GM12878 (cell line): ENCODE results near the gene LRRN4CL. TPM values are rescaled to one million over a fixed set of nuclear protein-coding genes. Genes with fewer than 3 reads are reported as not detected.
A peak's percentile ranks its signal among the peaks of the same experiment; 100 is the strongest.

Source experiments
- ATAC-seq: fragments of 200-7000 bp; cut with Tn5 transposase; 3 replicates; pipeline ENCODE4 v1.9.1; 2020; ENCODE audit warnings: mild to moderate bottlenecking, moderate library complexity
- BruUV-seq: library from RNA; stranded (reverse); fragments of 400-500 nt; replicated peaks from 2 replicates; lab custom pipeline; 2021; lab: Mats Ljungman, UMichigan
- CTCF ChIA-PET: fragments of 300-600 bp; sonication (Branson Sonifier 250); formaldehyde crosslinking; extraction: SDS; loops from one replicate; lab custom pipeline; 2021; ENCODE audit warnings: inconsistent platforms; lab: Yijun Ruan, JAX
- POLR2A ChIA-PET: fragments of 350-600 bp; formaldehyde crosslinking; extraction: SDS; loops from one replicate; lab custom pipeline; 2021; ENCODE audit warnings: inconsistent platforms; lab: Charles Lee
- RAD21 ChIA-PET: fragments of 300-600 bp; sonication (Branson Sonifier 250); formaldehyde crosslinking; loops from one replicate; lab custom pipeline; 2023; ENCODE audit warnings: antibody characterized with exemption; ENCODE audit not compliant: unreplicated experiment; lab: Charles Lee
- SMC1A ChIA-PET: fragments of 300-600 bp; sonication (Branson Sonifier 250); formaldehyde crosslinking; loops from one replicate; lab custom pipeline; 2023; ENCODE audit not compliant: unreplicated experiment, uncharacterized antibody; lab: Charles Lee
- DNase-seq: peaks from one replicate; pipeline ENCODE4 v3.0.0-alpha.2; 2011; ENCODE audit warnings: low read depth, low spot score
- FAIRE-seq: peaks from 3 replicates; lab custom pipeline; 2011; peaks lifted over from hg19 to GRCh38; lab: Jason Lieb, UNC
- H2AFZ ChIP-seq: 2 replicates; pipeline ENCODE4 v1.6.0; 2011; ENCODE audit warnings: low read depth, low read length, control low read depth; ENCODE audit not compliant: control insufficient read depth
- H3K27ac ChIP-seq: 2 replicates; pipeline ENCODE4 v1.5.1; 2011; ENCODE audit warnings: control low read depth; ENCODE audit not compliant: control insufficient read depth, insufficient read depth
- H3K27me3 ChIP-seq, 2 experiments: replicated peaks in 1 of 2; 2 replicates each; pipeline versions ENCODE4 v1.6.0 to v1.6.1; 2011; ENCODE audit warnings: low read length in 1 of 2; ENCODE audit not compliant: control insufficient read depth in 2 of 2, insufficient read depth in 2 of 2
- H3K36me3 ChIP-seq, 2 experiments: 2 replicates each; pipeline ENCODE4 v1.5.1; 2011; ENCODE audit warnings: low read length in 1 of 2; ENCODE audit not compliant: control insufficient read depth in 2 of 2, insufficient read depth in 2 of 2
- H3K4me1 ChIP-seq: 2 replicates; pipeline ENCODE4 v1.6.1; 2011; ENCODE audit warnings: mild to moderate bottlenecking, low read length, moderate library complexity, mixed read lengths; ENCODE audit not compliant: control insufficient read depth, insufficient read depth
- H3K4me2 ChIP-seq: 2 replicates; pipeline ENCODE4 v1.6.0; 2011; ENCODE audit warnings: control low read depth; ENCODE audit not compliant: control insufficient read depth, insufficient read depth
- H3K4me3 ChIP-seq: fragments of 200-600 bp; sonication (generic); 2 replicates; pipeline ENCODE4 v1.5.1; 2016
- H3K79me2 ChIP-seq: 2 replicates; pipeline ENCODE4 v1.6.0; 2011; ENCODE audit warnings: low read length; ENCODE audit not compliant: control insufficient read depth, insufficient read depth
- H3K9ac ChIP-seq: 2 replicates; pipeline ENCODE4 v1.8.0; 2011; ENCODE audit warnings: low read length, control low read depth, mixed read lengths; ENCODE audit not compliant: control insufficient read depth, insufficient read depth
- H3K9me3 ChIP-seq: replicated peaks from 3 replicates; pipeline ENCODE4 v1.5.1; 2011; ENCODE audit warnings: mild to moderate bottlenecking, low read length; ENCODE audit not compliant: control insufficient read depth, insufficient read depth
- H4K20me1 ChIP-seq: 2 replicates; pipeline ENCODE4 v1.6.0; 2011; ENCODE audit not compliant: control insufficient read depth, insufficient read depth
- ATF3 ChIP-seq: IDR thresholded peaks from 2 replicates; pipeline ENCODE4 v1.6.1; 2011; ENCODE audit warnings: low read depth, mild to moderate bottlenecking, low read length, moderate library complexity, borderline replicate concordance; ENCODE audit errors: extremely low read depth
- BACH1 ChIP-seq: fragments of 450-650 bp; IDR thresholded peaks from 2 replicates; pipeline ENCODE4 v1.6.1; 2017; ENCODE audit warnings: mild to moderate bottlenecking, borderline replicate concordance
- BCL11A ChIP-seq: IDR thresholded peaks from 2 replicates; pipeline ENCODE4 v1.6.1; 2011; ENCODE audit warnings: low read depth, low read length
- BHLHE40 ChIP-seq, 2 experiments: fragments of 450-650 bp in 1 of 2; IDR thresholded peaks; 2 replicates each; pipeline ENCODE4 v1.6.1; 2011 to 2017; ENCODE audit warnings: low read depth in 2 of 2, borderline replicate concordance in 1 of 2, improper control_type of control experiment in 1 of 2, low read length in 1 of 2, mild to moderate bottlenecking in 1 of 2
- FOXK2 ChIP-seq: fragments of 450-650 bp; IDR thresholded peaks from 2 replicates; pipeline ENCODE4 v1.6.1; 2017; ENCODE audit warnings: mild to moderate bottlenecking, moderate library complexity
- HCFC1 ChIP-seq: fragments of 150-350 bp; IDR thresholded peaks from 2 replicates; pipeline ENCODE4 v1.6.1; 2014; ENCODE audit warnings: low read length
- LARP7 ChIP-seq: fragments of 450-650 bp; IDR thresholded peaks from 2 replicates; pipeline ENCODE4 v1.6.1; 2017; ENCODE audit warnings: mild to moderate bottlenecking
- NFXL1 ChIP-seq: fragments of 450-650 bp; IDR thresholded peaks from 2 replicates; pipeline ENCODE4 v1.6.1; 2017; ENCODE audit warnings: antibody characterized with exemption, mild to moderate bottlenecking, borderline replicate concordance
- PAX5 ChIP-seq: IDR thresholded peaks from 2 replicates; pipeline ENCODE4 v1.6.1; 2011; ENCODE audit warnings: low read depth, low read length, borderline replicate concordance
- POLR2AphosphoS2 ChIP-seq: IDR thresholded peaks from 2 replicates; pipeline ENCODE4 v1.6.1; 2011; ENCODE audit warnings: low read depth, mild to moderate bottlenecking, low read length, improper control_type of control experiment, moderate library complexity
- RAD21 ChIP-seq: IDR thresholded peaks from 2 replicates; pipeline ENCODE4 v1.6.1; 2011; ENCODE audit warnings: mild to moderate bottlenecking, low read depth, low read length, moderate library complexity; ENCODE audit not compliant: insufficient read depth
- RAD51 ChIP-seq: fragments of 450-650 bp; IDR thresholded peaks from 2 replicates; pipeline ENCODE4 v1.6.1; 2016; ENCODE audit warnings: moderate library complexity, mild to moderate bottlenecking, inconsistent platforms
- STAT1 ChIP-seq: fragments of 450-650 bp; conservative IDR thresholded peaks from 2 replicates; pipeline ENCODE4 v1.6.1; 2014; ENCODE audit warnings: antibody characterized with exemption, mild to moderate bottlenecking
- TCF7 ChIP-seq: IDR thresholded peaks from 2 replicates; pipeline ENCODE4 v1.6.1; 2014; ENCODE audit warnings: antibody characterized with exemption, borderline replicate concordance
- YY1 ChIP-seq: IDR thresholded peaks from 2 replicates; pipeline ENCODE4 v1.6.1; 2011; ENCODE audit warnings: low read depth, mild to moderate bottlenecking, low read length
- ZBTB33 ChIP-seq: fragments of 450-650 bp; IDR thresholded peaks from 2 replicates; pipeline ENCODE4 v1.6.1; 2017; ENCODE audit warnings: mild to moderate bottlenecking
- ZNF24 ChIP-seq: fragments of 450-650 bp; IDR thresholded peaks from 2 replicates; pipeline ENCODE4 v1.6.1; 2017; ENCODE audit warnings: antibody characterized with exemption, mild to moderate bottlenecking
- WGBS: methylation state at CpG from one replicate; pipeline ENCODE4 v1.1.6; 2016; ENCODE audit warnings: low lambda C conversion rate; ENCODE audit not compliant: insufficient replicate concordance, insufficient coverage; ENCODE audit errors: missing lambda C conversion rate; 5-methylcytosine and 5-hydroxymethylcytosine counted together
- in situ Hi-C: fragments of 300-500 bp; cut with MboI; formaldehyde crosslinking; loops from 9 replicates; pipeline ENCODE4 v1.14.3; 2018; ENCODE audit warnings: mixed read lengths
- intact Hi-C: fragments of 100-400 bp; cut with micrococcal nuclease; formaldehyde crosslinking; loops from one replicate; pipeline ENCODE4 v1.14.2; 2022; ENCODE audit not compliant: unreplicated experiment
- polyA plus RNA-seq, 11 experiments: library from polyadenylated mRNA; depleted of rRNA in 4 of 11; unstranded in 6 of 11; stranded (reverse) in 5 of 11; fragments of >200 nt; fragmentation: Nextera tagmentation in 4 of 11; fragmentation: Illumina TruSeq in 1 of 11; extraction: Ambion mirVana in 4 of 11; extraction: Trizol in 1 of 11; gene quantifications; 1 replicate in 1 of 11; 2 replicates in 10 of 11; pipeline versions ENCODE4 v1.2.1 to v1.2.3, GENCODE V29; 2011 to 2016; ENCODE audit warnings: inconsistent platforms in 2 of 11, missing spikeins in 2 of 11, low read depth in 1 of 11
- total RNA-seq, 4 experiments: library from RNA; depleted of rRNA in 3 of 4; stranded (reverse); fragments of >200 nt in 3 of 4; fragmentation: Illumina TruSeq in 1 of 4; extraction: Trizol in 1 of 4; gene quantifications; 2 replicates each; pipeline versions ENCODE4 v1.2.1 to v1.2.3, GENCODE V29; 2013 to 2021
- TF ChIP-seq, protein P1 (sequence below): fragments of 150-350 bp; IDR thresholded peaks from 2 replicates; pipeline ENCODE4 v1.6.1; 2014; ENCODE audit warnings: mild to moderate bottlenecking, low read depth, low read length

The LRRN4CL gene
- total and polyA plus RNA-seq, 10 of the 15 experiments (the other 5 are each of a cell fraction or from before 2014, with no cell fraction given), result 0.01 to 0.06 TPM; not detected in 8

DNA sequence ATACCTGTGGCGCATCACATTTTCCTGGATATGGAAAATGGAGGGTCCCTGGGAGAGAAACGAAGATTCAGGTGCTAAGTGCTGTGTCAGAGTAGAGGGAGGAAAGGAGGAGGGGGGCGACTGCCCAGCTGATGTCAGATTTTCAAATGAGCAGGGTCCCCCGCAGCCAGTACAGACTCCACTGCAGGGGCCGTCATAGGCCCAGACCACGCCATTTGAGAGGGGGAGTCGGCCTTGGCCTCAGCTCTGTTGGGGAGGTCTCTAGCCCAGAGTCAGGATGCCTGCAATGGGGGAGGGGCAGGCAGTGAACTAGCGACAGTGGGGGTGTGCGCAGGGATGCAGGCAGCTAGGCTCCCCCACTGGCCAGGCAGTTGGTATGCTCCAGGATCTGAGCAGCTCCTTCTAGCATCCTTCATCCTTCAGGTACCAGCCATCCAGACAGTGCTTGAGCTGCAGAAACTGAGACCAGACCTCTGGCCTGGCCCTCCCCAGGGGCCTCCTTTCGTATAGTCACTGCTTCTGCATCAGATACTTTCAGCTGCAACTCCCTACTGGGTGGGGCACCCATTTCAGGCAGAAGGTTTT lies 18.0 kb upstream of the LRRN4CL start, which contains the start of the genes BSCL2 and GNG3 (continued):
- TF ChIP-seq, protein P1, sequence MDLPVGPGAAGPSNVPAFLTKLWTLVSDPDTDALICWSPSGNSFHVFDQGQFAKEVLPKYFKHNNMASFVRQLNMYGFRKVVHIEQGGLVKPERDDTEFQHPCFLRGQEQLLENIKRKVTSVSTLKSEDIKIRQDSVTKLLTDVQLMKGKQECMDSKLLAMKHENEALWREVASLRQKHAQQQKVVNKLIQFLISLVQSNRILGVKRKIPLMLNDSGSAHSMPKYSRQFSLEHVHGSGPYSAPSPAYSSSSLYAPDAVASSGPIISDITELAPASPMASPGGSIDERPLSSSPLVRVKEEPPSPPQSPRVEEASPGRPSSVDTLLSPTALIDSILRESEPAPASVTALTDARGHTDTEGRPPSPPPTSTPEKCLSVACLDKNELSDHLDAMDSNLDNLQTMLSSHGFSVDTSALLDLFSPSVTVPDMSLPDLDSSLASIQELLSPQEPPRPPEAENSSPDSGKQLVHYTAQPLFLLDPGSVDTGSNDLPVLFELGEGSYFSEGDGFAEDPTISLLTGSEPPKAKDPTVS, result no peak
- no peak for TF ChIP-seq RAD21
- no peak for TF ChIP-seq TCF7
- no peak for TF ChIP-seq NFXL1
- peak; percentile 62 for TF ChIP-seq FOXK2
- no peak for TF ChIP-seq YY1
- TF ChIP-seq POLR2AphosphoS2, result no peak
- no peak for TF ChIP-seq BCL11A
- TF ChIP-seq PAX5, result no peak
- peak in 1 of 2 experiments; percentile 36; a peak in 1 of 4 replicates for TF ChIP-seq BHLHE40 (IDR thresholded peaks at IDR 0.05; ENCODE audit: borderline replicate concordance in 1 of 2, low read depth in 2 of 2, low read length in 1 of 2)

GRCh38 chr11:62706850-62707247 lies 17.5 kb upstream of the LRRN4CL start:
- no peaks in the 10 kb centered on the region for H4K20me1 ChIP-seq
- no peak for DNase-seq
- in situ Hi-C loops, result no loop called here
- 63% methylated on average over 8 of the region's 8 CpGs for WGBS
- H3K79me2 ChIP-seq, result no peaks in the 10 kb centered on the region
- ATAC-seq, result no peak
- H3K36me3 ChIP-seq, result peaks cover 12 to 14% of the 10 kb centered on the region in 2 experiments
- no peak overlapping the region for H3K4me3 ChIP-seq
- ChIA-PET RAD21 (interaction anchor here (1.4 to 2.3 kb wide), 3 partner anchors 65 to 115 kb away, joined by 3 to 6 read pairs (median 6); partner anchors contain the start of genes EML3, TAF6L and TUT1), CTCF (interaction anchor here (0.7 to 5.0 kb wide), 7 partner anchors 12 to 282 kb away, joined by 3 to 21 read pairs (median 3); partner anchors contain the start of genes HNRNPUL2 and UBXN1), POLR2A (interaction anchor here (0.9 to 7.6 kb wide), 8 partner anchors 20 to 133 kb away, joined by 3 to 79 read pairs (median 7); partner anchors contain the start of genes C11orf98, CSKMT, EEF1G and HNRNPUL2), SMC1A (interaction anchor here (1.3 to 2.5 kb wide), 3 partner anchors 21 to 115 kb away, joined by 4 to 9 read pairs (median 7); partner anchors contain the start of genes C11orf98, CSKMT, HNRNPUL2 and TTC9C)
- H3K27me3 ChIP-seq, result no peaks in the 10 kb centered on the region
- peak overlapping the region; percentile 92 for H3K4me2 ChIP-seq
- no peak overlapping the region for H3K27ac ChIP-seq
- FAIRE-seq, result no peak
- no TSS peak for BruUV-seq
- no peaks in the 10 kb centered on the region for H3K9me3 ChIP-seq
- peaks cover 29% of the 10 kb centered on the region for H3K4me1 ChIP-seq
- H3K9ac ChIP-seq, result no peak overlapping the region
- intact Hi-C loops, result loop anchor here (5.0 kb wide), 1 partner anchor 105 kb away; the partner anchor contains the start of gene MTA2
- TF ChIP-seq LARP7 (0 out of 2 replicates have a peak, but pooled peaks have one; percentile 11), ZBTB33 (no peak), ATF3 (no peak), STAT1 (no peak), BACH1 (no peak), ZNF24 (no peak), RAD51 (no peak), HCFC1 (no peak)
- H2AFZ ChIP-seq, result peak overlapping the region; percentile 70
